ENCODE results near the gene COG6. TPM values are rescaled to one million over a fixed set of nuclear protein-coding genes. Genes with fewer than 3 reads are reported as not detected.

COG6 gene
- total RNA-seq, 3 donors from 2014 or later: 20.5 to 32.2 (median 21.6) TPM

GRCh38 chr13:39641645-39642044 lies 13.8 kb upstream of the COG6 start:
- Histone ChIP-seq H3K4me1 (no peaks in the 10 kb centered on the region), H3K27me3 (peaks cover 0 to 6% of the 10 kb centered on the region in 2 donors), H3K9me3 (no peaks in the 10 kb centered on the region), H3K4me3 (no peak overlapping the region), H3K27ac (no peak overlapping the region), H3K36me3 (no peaks in the 10 kb centered on the region)
- intact Hi-C loops (cut with DNase I; ENCODE audit: low total_unique reads): no loop called here
- TF ChIP-seq POLR2AphosphoS5 (IDR thresholded peaks at IDR 0.05): no peak
- TF ChIP-seq POLR2A (IDR thresholded peaks at IDR 0.05): no peak
- TF ChIP-seq, protein P1, sequence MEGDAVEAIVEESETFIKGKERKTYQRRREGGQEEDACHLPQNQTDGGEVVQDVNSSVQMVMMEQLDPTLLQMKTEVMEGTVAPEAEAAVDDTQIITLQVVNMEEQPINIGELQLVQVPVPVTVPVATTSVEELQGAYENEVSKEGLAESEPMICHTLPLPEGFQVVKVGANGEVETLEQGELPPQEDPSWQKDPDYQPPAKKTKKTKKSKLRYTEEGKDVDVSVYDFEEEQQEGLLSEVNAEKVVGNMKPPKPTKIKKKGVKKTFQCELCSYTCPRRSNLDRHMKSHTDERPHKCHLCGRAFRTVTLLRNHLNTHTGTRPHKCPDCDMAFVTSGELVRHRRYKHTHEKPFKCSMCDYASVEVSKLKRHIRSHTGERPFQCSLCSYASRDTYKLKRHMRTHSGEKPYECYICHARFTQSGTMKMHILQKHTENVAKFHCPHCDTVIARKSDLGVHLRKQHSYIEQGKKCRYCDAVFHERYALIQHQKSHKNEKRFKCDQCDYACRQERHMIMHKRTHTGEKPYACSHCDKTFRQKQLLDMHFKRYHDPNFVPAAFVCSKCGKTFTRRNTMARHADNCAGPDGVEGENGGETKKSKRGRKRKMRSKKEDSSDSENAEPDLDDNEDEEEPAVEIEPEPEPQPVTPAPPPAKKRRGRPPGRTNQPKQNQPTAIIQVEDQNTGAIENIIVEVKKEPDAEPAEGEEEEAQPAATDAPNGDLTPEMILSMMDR (IDR thresholded peaks at IDR 0.05): no peak
- no peak for DNase-seq (ENCODE audit: low spot score in 2 of 2)

GRCh38 chr13:39646122-39646521 lies 9.3 kb upstream of the COG6 start:
- no peak for TF ChIP-seq POLR2A (IDR thresholded peaks at IDR 0.05)
- no peak for TF ChIP-seq POLR2AphosphoS5 (IDR thresholded peaks at IDR 0.05)
- TF ChIP-seq, protein P1 (IDR thresholded peaks at IDR 0.05): no peak
- DNase-seq (ENCODE audit: low spot score in 2 of 2): no peak
- H3K27me3 ChIP-seq: peaks cover 0 to 6% of the 10 kb centered on the region in 2 donors
- H3K27ac ChIP-seq: no peak overlapping the region
- intact Hi-C loops (cut with DNase I; ENCODE audit: low total_unique reads): no loop called here
- no peaks in the 10 kb centered on the region for H3K36me3 ChIP-seq
- H3K9me3 ChIP-seq: no peaks in the 10 kb centered on the region
- H3K4me1 ChIP-seq: no peaks in the 10 kb centered on the region
- H3K4me3 ChIP-seq: no peak overlapping the region

DNA sequence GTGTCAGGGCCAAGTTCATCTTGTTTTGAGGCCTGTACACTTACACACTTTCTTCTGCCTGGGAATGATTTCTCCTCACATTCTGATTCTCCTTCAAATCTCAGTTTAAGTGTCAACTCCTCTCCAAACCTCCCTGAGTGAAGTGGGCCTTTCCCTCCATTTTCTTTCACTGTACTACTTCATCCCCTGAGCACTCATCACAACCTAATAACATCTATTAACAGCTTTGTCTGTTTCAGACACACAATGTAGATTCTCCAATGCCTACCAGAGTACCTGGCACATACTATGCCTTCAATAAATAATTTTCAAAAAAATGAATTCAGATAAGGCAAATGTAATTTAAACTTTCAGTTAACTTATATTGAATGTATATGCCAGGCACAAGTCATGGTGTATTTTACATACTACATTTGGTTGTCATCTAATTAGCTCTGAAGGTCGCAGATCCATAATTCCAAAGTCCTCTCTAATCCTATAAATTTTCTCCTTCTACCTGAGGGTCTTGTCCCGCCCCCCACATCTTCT lies 357 bp upstream of the COG6 start:
- Histone ChIP-seq H3K9me3 (no peaks in the 10 kb centered on the region), H3K27ac (peak overlapping the region; percentile 79 to 87), H3K27me3 (no peaks in the 10 kb centered on the region), H3K4me3 (peak overlapping the region; percentile 82 to 98 (median 95)), H3K4me1 (no peaks in the 10 kb centered on the region), H3K36me3 (no peaks in the 10 kb centered on the region)
- no peak for DNase-seq (ENCODE audit: low spot score in 2 of 2)
- intact Hi-C loops (cut with DNase I; ENCODE audit: low total_unique reads): no loop called here
- no peak for TF ChIP-seq POLR2AphosphoS5 (IDR thresholded peaks at IDR 0.05)
- TF ChIP-seq, protein P1 (IDR thresholded peaks at IDR 0.05): no peak
- TF ChIP-seq POLR2A (IDR thresholded peaks at IDR 0.05): no peak

DNA sequence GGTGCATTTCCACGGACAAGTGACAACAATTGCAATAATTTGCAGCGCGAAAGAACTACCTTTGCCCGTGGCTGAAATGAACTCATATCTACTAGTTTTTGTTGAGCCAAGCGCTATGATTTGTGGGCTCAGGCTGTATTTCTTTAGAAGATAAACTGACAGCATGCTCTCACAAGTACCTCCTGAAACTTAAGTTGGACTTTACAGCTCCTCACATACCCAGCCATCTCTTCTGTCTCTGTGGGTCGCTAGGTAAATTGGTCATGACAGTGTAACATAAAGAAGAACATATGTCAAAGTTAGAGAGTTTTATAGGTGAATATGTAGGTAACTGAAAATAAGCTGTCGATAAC lies 839 bp downstream of the COG6 start:
- peak overlapping the region; percentile 82 to 98 (median 95) for H3K4me3 ChIP-seq
- H3K36me3 ChIP-seq: no peaks in the 10 kb centered on the region
- peak overlapping the region; percentile 79 to 87 for H3K27ac ChIP-seq
- no peaks in the 10 kb centered on the region for H3K9me3 ChIP-seq
- TF ChIP-seq, protein P1 (IDR thresholded peaks at IDR 0.05): no peak
- no peak for TF ChIP-seq POLR2AphosphoS5 (IDR thresholded peaks at IDR 0.05)
- no peak for TF ChIP-seq POLR2A (IDR thresholded peaks at IDR 0.05)
- DNase-seq (ENCODE audit: low spot score in 2 of 2): no peak
- H3K27me3 ChIP-seq: no peaks in the 10 kb centered on the region
- no peaks in the 10 kb centered on the region for H3K4me1 ChIP-seq
- intact Hi-C loops (cut with DNase I; ENCODE audit: low total_unique reads): no loop called here

- Histone ChIP-seq H3K9me3 (no peaks in the 10 kb centered on the region), H3K27me3 (no peaks in the 10 kb centered on the region), H3K4me3 (no peak overlapping the region), H3K36me3 (no peaks in the 10 kb centered on the region), H3K4me1 (no peaks in the 10 kb centered on the region), H3K27ac (no peak overlapping the region)
- intact Hi-C loops (cut with DNase I; ENCODE audit: low total_unique reads): no loop called here
- DNase-seq (ENCODE audit: low spot score in 2 of 2): no peak
- TF ChIP-seq POLR2A (IDR thresholded peaks at IDR 0.05): no peak
- TF ChIP-seq POLR2AphosphoS5 (IDR thresholded peaks at IDR 0.05): no peak
- TF ChIP-seq, protein P1 (IDR thresholded peaks at IDR 0.05): no peak
Observed at GRCh38 chr13:39663508-39663907, 8.0 kb downstream of the COG6 start.

Data from breast epithelium (tissue), 4 donors.